ENCODE measurements around the gene IGF2.
A peak's percentile ranks its signal among the peaks of the same experiment; 100 is the strongest.

IGF2 gene

DNA sequence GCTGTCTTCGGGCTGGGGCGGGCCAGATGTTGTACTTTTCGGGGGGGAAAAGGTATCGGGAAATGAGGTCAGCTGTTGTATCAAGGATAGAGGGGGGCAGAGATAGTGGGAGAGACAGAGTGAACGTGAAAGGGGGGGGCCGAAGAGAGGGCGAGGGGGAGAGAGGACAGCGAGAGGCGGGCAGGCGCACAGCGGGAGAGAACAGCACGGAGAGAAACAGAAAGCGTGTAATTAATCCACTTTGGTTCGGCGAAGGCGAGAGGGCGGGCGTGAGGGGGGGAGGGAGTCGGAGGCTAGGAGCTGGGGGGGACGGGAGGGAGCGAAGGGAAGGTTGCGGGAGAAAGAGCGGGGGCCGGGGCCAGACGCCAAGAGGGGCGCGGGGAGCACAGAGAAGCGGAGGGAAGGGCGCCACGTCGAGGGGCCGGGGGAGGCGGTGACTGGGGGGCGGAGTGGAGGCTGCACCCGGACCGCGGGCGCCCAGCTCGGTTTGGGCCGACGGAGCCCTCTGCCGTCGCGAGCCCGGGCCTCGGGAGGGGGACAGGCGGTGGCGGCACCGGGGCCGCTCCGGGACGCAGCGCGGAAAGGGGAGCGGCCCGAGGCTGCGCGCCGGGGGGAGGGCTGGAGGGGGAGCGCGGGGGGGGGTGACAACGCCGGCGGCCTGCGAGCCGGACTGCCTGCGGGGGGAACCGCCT, 612 bp downstream of the IGF2 start:
- Histone ChIP-seq H3K4me1 (ENCODE audit: control insufficient read depth, insufficient read depth, low read length) (no peaks in the 10 kb centered on the region), H3K4me3 (ENCODE audit: low read depth, low read length) (peak overlapping the region; percentile 11), H3K27ac (ENCODE audit: extremely low read depth, low read depth, low read length) (no peak overlapping the region), H3K9me3 (ENCODE audit: control insufficient read depth, insufficient read depth, low read depth, low read length) (no peaks in the 10 kb centered on the region), H3K36me3 (ENCODE audit: control insufficient read depth in 2 of 2, insufficient read depth in 1 of 2, low read length in 2 of 2) (no peaks in the 10 kb centered on the region)
- ChIA-PET CTCF (interaction anchor here (0.6 to 1.0 kb wide), 3 partner anchors 13 to 256 kb away, joined by 3 to 4 read pairs (median 3); no protein-coding TSS in a partner anchor), POLR2A (interaction anchor here (0.6 to 0.7 kb wide), 2 partner anchors 39 to 112 kb away, joined by 3 to 10 read pairs; no protein-coding TSS in a partner anchor)
- TF ChIP-seq MZF1 (tag by site-specific recombination; IDR thresholded peaks at IDR 0.05; ENCODE audit: borderline replicate concordance) (no peak), OSR2 (tag by site-specific recombination; IDR thresholded peaks at IDR 0.05) (no peak), YY1 (tag by site-specific recombination; IDR thresholded peaks at IDR 0.05) (no peak), ZFHX2 (tag by site-specific recombination; conservative IDR thresholded peaks at IDR 0.05) (peak; percentile 42), ZNF777 (tag by site-specific recombination; IDR thresholded peaks at IDR 0.05; ENCODE audit: borderline replicate concordance) (0 out of 2 replicates have a peak, but pooled peaks have one; percentile 45), KLF10 (tag by site-specific recombination; IDR thresholded peaks at IDR 0.05) (no peak), ZBTB7A (tag by site-specific recombination; IDR thresholded peaks at IDR 0.05; ENCODE audit: low read depth) (no peak), ZNF366 (tag by site-specific recombination; conservative IDR thresholded peaks at IDR 0.05) (peak; percentile 40; the same call in 1 of the 2 replicates), ZNF37A (tag by site-specific recombination; IDR thresholded peaks at IDR 0.05) (no peak), ZNF624 (tag by site-specific recombination; IDR thresholded peaks at IDR 0.05) (no peak), ZBTB17 (tag by site-specific recombination; IDR thresholded peaks at IDR 0.05) (0 out of 2 replicates have a peak, but pooled peaks have one; percentile 16), KLF8 (tag by site-specific recombination; IDR thresholded peaks at IDR 0.05) (peak; percentile 42; the same call in 1 of the 2 replicates), ZBTB8A (tag by site-specific recombination; IDR thresholded peaks at IDR 0.05) (0 out of 2 replicates have a peak, but pooled peaks have one; percentile 50), ZNF133 (tag by site-specific recombination; IDR thresholded peaks at IDR 0.05) (no peak), ZNF341 (tag by site-specific recombination; IDR thresholded peaks at IDR 0.05; ENCODE audit: low read depth) (peak; percentile 73), ZBTB20 (tag by site-specific recombination; IDR thresholded peaks at IDR 0.05) (peak; percentile 48; the same call in 1 of the 2 replicates), ZNF626 (tag by site-specific recombination; IDR thresholded peaks at IDR 0.05) (no peak), BCL11A (tag by site-specific recombination; IDR thresholded peaks at IDR 0.05; ENCODE audit: low read depth) (0 out of 2 replicates have a peak, but pooled peaks have one; percentile 50), KLF9 (tag by site-specific recombination; IDR thresholded peaks at IDR 0.05; ENCODE audit: low read depth) (no peak), ZNF157 (tag by site-specific recombination; IDR thresholded peaks at IDR 0.05) (no peak), PRDM1 (tag by site-specific recombination; IDR thresholded peaks at IDR 0.05) (peak; percentile 43; the same call in 1 of the 2 replicates)
- TF ChIP-seq, protein P1, sequence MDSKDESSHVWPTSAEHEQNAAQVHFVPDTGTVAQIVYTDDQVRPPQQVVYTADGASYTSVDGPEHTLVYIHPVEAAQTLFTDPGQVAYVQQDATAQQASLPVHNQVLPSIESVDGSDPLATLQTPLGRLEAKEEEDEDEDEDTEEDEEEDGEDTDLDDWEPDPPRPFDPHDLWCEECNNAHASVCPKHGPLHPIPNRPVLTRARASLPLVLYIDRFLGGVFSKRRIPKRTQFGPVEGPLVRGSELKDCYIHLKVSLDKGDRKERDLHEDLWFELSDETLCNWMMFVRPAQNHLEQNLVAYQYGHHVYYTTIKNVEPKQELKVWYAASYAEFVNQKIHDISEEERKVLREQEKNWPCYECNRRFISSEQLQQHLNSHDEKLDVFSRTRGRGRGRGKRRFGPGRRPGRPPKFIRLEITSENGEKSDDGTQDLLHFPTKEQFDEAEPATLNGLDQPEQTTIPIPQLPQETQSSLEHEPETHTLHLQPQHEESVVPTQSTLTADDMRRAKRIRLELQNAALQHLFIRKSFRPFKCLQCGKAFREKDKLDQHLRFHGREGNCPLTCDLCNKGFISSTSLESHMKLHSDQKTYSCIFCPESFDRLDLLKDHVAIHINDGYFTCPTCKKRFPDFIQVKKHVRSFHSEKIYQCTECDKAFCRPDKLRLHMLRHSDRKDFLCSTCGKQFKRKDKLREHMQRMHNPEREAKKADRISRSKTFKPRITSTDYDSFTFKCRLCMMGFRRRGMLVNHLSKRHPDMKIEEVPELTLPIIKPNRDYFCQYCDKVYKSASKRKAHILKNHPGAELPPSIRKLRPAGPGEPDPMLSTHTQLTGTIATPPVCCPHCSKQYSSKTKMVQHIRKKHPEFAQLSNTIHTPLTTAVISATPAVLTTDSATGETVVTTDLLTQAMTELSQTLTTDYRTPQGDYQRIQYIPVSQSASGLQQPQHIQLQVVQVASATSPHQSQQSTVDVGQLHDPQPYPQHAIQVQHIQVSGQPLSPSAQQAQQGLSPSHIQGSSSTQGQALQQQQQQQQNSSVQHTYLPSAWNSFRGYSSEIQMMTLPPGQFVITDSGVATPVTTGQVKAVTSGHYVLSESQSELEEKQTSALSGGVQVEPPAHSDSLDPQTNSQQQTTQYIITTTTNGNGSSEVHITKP (tag by site-specific recombination; IDR thresholded peaks at IDR 0.05) = peak; percentile 49; the same call in 1 of the 2 replicates
- TF ChIP-seq, protein P2, sequence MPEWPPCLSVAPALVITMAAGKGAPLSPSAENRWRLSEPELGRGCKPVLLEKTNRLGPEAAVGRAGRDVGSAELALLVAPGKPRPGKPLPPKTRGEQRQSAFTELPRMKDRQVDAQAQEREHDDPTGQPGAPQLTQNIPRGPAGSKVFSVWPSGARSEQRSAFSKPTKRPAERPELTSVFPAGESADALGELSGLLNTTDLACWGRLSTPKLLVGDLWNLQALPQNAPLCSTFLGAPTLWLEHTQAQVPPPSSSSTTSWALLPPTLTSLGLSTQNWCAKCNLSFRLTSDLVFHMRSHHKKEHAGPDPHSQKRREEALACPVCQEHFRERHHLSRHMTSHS (tag by site-specific recombination; IDR thresholded peaks at IDR 0.05) = no peak
- TF ChIP-seq, protein P3, sequence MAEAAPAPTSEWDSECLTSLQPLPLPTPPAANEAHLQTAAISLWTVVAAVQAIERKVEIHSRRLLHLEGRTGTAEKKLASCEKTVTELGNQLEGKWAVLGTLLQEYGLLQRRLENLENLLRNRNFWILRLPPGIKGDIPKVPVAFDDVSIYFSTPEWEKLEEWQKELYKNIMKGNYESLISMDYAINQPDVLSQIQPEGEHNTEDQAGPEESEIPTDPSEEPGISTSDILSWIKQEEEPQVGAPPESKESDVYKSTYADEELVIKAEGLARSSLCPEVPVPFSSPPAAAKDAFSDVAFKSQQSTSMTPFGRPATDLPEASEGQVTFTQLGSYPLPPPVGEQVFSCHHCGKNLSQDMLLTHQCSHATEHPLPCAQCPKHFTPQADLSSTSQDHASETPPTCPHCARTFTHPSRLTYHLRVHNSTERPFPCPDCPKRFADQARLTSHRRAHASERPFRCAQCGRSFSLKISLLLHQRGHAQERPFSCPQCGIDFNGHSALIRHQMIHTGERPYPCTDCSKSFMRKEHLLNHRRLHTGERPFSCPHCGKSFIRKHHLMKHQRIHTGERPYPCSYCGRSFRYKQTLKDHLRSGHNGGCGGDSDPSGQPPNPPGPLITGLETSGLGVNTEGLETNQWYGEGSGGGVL (tag by site-specific recombination; IDR thresholded peaks at IDR 0.05) = peak; percentile 96
- TF ChIP-seq, protein P4, sequence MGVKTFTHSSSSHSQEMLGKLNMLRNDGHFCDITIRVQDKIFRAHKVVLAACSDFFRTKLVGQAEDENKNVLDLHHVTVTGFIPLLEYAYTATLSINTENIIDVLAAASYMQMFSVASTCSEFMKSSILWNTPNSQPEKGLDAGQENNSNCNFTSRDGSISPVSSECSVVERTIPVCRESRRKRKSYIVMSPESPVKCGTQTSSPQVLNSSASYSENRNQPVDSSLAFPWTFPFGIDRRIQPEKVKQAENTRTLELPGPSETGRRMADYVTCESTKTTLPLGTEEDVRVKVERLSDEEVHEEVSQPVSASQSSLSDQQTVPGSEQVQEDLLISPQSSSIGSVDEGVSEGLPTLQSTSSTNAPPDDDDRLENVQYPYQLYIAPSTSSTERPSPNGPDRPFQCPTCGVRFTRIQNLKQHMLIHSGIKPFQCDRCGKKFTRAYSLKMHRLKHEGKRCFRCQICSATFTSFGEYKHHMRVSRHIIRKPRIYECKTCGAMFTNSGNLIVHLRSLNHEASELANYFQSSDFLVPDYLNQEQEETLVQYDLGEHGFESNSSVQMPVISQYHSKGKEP (tag by site-specific recombination; IDR thresholded peaks at IDR 0.05) = no peak
- TF ChIP-seq, protein P5, sequence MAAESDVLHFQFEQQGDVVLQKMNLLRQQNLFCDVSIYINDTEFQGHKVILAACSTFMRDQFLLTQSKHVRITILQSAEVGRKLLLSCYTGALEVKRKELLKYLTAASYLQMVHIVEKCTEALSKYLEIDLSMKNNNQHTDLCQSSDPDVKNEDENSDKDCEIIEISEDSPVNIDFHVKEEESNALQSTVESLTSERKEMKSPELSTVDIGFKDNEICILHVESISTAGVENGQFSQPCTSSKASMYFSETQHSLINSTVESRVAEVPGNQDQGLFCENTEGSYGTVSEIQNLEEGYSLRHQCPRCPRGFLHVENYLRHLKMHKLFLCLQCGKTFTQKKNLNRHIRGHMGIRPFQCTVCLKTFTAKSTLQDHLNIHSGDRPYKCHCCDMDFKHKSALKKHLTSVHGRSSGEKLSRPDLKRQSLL (tag by site-specific recombination; IDR thresholded peaks at IDR 0.05) = no peak
- TF ChIP-seq, protein P6, sequence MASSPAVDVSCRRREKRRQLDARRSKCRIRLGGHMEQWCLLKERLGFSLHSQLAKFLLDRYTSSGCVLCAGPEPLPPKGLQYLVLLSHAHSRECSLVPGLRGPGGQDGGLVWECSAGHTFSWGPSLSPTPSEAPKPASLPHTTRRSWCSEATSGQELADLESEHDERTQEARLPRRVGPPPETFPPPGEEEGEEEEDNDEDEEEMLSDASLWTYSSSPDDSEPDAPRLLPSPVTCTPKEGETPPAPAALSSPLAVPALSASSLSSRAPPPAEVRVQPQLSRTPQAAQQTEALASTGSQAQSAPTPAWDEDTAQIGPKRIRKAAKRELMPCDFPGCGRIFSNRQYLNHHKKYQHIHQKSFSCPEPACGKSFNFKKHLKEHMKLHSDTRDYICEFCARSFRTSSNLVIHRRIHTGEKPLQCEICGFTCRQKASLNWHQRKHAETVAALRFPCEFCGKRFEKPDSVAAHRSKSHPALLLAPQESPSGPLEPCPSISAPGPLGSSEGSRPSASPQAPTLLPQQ (tag by site-specific recombination; IDR thresholded peaks at IDR 0.05) = no peak

Measured in HEK293 (cell line).